HCT116 (cell line): ENCODE data around the gene ALDH6A1. TPM values are rescaled to one million over a fixed set of nuclear protein-coding genes. Genes with fewer than 3 reads are reported as not detected.

Experiments
- ATAC-seq: fragments of 200-7000 bp; cut with Tn5 transposase; 2 replicates; pipeline ENCODE4 v1.9.1; 2020; ENCODE audit warnings: mild to moderate bottlenecking, moderate library complexity
- BruUV-seq: library from RNA; stranded (reverse); fragments of 400-500 nt; replicated peaks from 2 replicates; lab custom pipeline; 2021; lab: Mats Ljungman, UMichigan
- CTCF ChIA-PET: fragments of 300-600 bp; sonication (Branson Sonifier 250); formaldehyde crosslinking; loops from one replicate; lab custom pipeline; 2021; ENCODE audit warnings: antibody characterized with exemption; lab: Charles Lee
- POLR2A ChIA-PET: fragments of 300-600, 350-600 bp; sonication (Branson Sonifier 250); formaldehyde crosslinking; loops from one replicate; lab custom pipeline; 2021; ENCODE audit warnings: antibody characterized with exemption; lab: Charles Lee
- RAD21 ChIA-PET, 2 experiments: fragments of 300-600 bp; sonication (Branson Sonifier 250); formaldehyde crosslinking; loops; one replicate each; lab custom pipeline; 2023; ENCODE audit warnings: low total read pairs in 2 of 2; ENCODE audit not compliant: uncharacterized antibody in 2 of 2, unreplicated experiment in 2 of 2, low non-redundant PET in 1 of 2; lab: Charles Lee
- DNase-seq: peaks from one replicate; pipeline ENCODE4 v3.0.0-alpha.2; 2010; ENCODE audit warnings: low read depth, low spot score
- H2AFZ ChIP-seq: fragments of 200-600 bp; shearing (Covaris generic), sonication (generic); 2 replicates; pipeline ENCODE4 v1.6.1; 2017; ENCODE audit warnings: low read depth, mixed run types, mixed read lengths, antibody characterized with exemption, low read length; ENCODE audit not compliant: poor library complexity, severe bottlenecking
- H3K27ac ChIP-seq: 2 replicates; pipeline ENCODE4 v1.5.1; 2012; ENCODE audit warnings: low read depth, low read length
- H3K27me3 ChIP-seq: fragments of 200-600 bp; sonication (generic); 2 replicates; pipeline ENCODE4 v1.6.1; 2016; ENCODE audit warnings: mixed run types, low read length, mixed read lengths; ENCODE audit not compliant: insufficient read depth
- H3K36me3 ChIP-seq, 2 experiments: fragments of 200-500 bp in 1 of 2; fragments of 200-600 bp in 1 of 2; sonication (Bioruptor generic) in 1 of 2; sonication (generic) in 1 of 2; 2 replicates each; pipeline versions ENCODE4 v1.5.1 to v1.6.1; 2014 to 2016; ENCODE audit warnings: low read length in 2 of 2, inconsistent platforms in 1 of 2, mixed read lengths in 1 of 2, mixed run types in 1 of 2; ENCODE audit not compliant: insufficient read depth in 2 of 2, control insufficient read depth in 1 of 2
- H3K4me1 ChIP-seq, 2 experiments: fragments of 200-600 bp in 1 of 2; sonication (generic) in 1 of 2; 2 replicates each; pipeline versions ENCODE4 v1.5.1 to v1.6.1; 2012 to 2017; ENCODE audit warnings: low read length in 2 of 2, inconsistent platforms in 1 of 2, mild to moderate bottlenecking in 1 of 2, mixed read lengths in 1 of 2, mixed run types in 1 of 2, moderate library complexity in 1 of 2; ENCODE audit not compliant: insufficient read depth in 2 of 2, control insufficient read depth in 1 of 2
- H3K4me2 ChIP-seq: fragments of 200-600 bp; sonication (generic); 2 replicates; pipeline ENCODE4 v1.6.1; 2017; ENCODE audit warnings: mixed run types, low read length, mixed read lengths
- H3K4me3 ChIP-seq, 2 experiments: fragments of 200-600 bp in 1 of 2; sonication (generic) in 1 of 2; replicated peaks in 1 of 2; 2 replicates each; pipeline ENCODE4 v1.5.1; 2011 to 2016; ENCODE audit warnings: low read length in 2 of 2, control low read depth in 1 of 2, low read depth in 1 of 2, mild to moderate bottlenecking in 1 of 2, mixed read lengths in 1 of 2, mixed run types in 1 of 2
- H3K79me2 ChIP-seq: fragments of 200-600 bp; sonication (generic); 2 replicates; pipeline ENCODE4 v1.6.1; 2017; ENCODE audit warnings: mild to moderate bottlenecking, mixed run types, low read length, moderate library complexity, mixed read lengths; ENCODE audit not compliant: insufficient read depth
- H3K9ac ChIP-seq: fragments of 200-600 bp; sonication (generic); 2 replicates; pipeline ENCODE4 v1.6.1; 2016; ENCODE audit warnings: low read length, mixed read lengths
- H3K9me2 ChIP-seq: fragments of 200-600 bp; sonication (generic), shearing (Covaris generic); 2 replicates; pipeline ENCODE4 v1.6.1; 2017; ENCODE audit warnings: mixed run types, mild to moderate bottlenecking, moderate library complexity; ENCODE audit not compliant: insufficient read depth
- H3K9me3 ChIP-seq, 2 experiments: fragments of 200-500 bp in 1 of 2; fragments of 200-600 bp in 1 of 2; sonication (Bioruptor generic) in 1 of 2; sonication (generic) in 1 of 2; 2 replicates each; pipeline ENCODE4 v1.6.1; 2014 to 2017; ENCODE audit warnings: low read length in 2 of 2, mixed read lengths in 2 of 2, inconsistent platforms in 1 of 2, low read depth in 1 of 2, mild to moderate bottlenecking in 1 of 2, mixed run types in 1 of 2, moderate library complexity in 1 of 2; ENCODE audit not compliant: control insufficient read depth in 1 of 2, insufficient read depth in 1 of 2
- H4K20me1 ChIP-seq: fragments of 200-600 bp; sonication (generic), shearing (Covaris generic); 2 replicates; pipeline ENCODE4 v1.6.1; 2017; ENCODE audit warnings: mixed run types, mild to moderate bottlenecking, moderate library complexity; ENCODE audit not compliant: insufficient read depth
- CBX3 ChIP-seq: IDR thresholded peaks from 2 replicates; pipeline ENCODE4 v1.6.1; 2012; ENCODE audit warnings: low read depth
- CEBPB ChIP-seq: IDR thresholded peaks from 2 replicates; pipeline ENCODE4 v1.6.1; 2012; ENCODE audit warnings: low read depth
- EGR1 ChIP-seq: IDR thresholded peaks from 2 replicates; pipeline ENCODE4 v1.6.1; 2012; ENCODE audit warnings: low read depth
- EZH2 ChIP-seq: fragments of 200-600 bp; sonication (generic); IDR thresholded peaks from 2 replicates; pipeline ENCODE4 v1.6.1; 2017; ENCODE audit warnings: antibody characterized with exemption, mixed run types
- EZH2phosphoT487 ChIP-seq: fragments of 200-600 bp; IDR thresholded peaks from 2 replicates; pipeline ENCODE4 v1.6.1; 2018; ENCODE audit warnings: antibody characterized with exemption, borderline replicate concordance
- FOSL1 ChIP-seq: IDR thresholded peaks from 2 replicates; pipeline ENCODE4 v1.6.1; 2012; ENCODE audit warnings: low read depth
- JUND ChIP-seq: IDR thresholded peaks from 2 replicates; pipeline ENCODE4 v1.6.1; 2012
- POLR2A ChIP-seq: IDR thresholded peaks from 2 replicates; pipeline ENCODE4 v1.7.0; 2011; ENCODE audit warnings: borderline replicate concordance; ENCODE audit not compliant: insufficient read depth, insufficient read length; ENCODE audit errors: extremely low read depth
- POLR2AphosphoS5 ChIP-seq: IDR thresholded peaks from 2 replicates; pipeline ENCODE4 v1.6.1; 2011; ENCODE audit warnings: mild to moderate bottlenecking, low read depth, low read length, moderate library complexity
- RAD21 ChIP-seq: IDR thresholded peaks from 2 replicates; pipeline ENCODE4 v1.6.1; 2012; ENCODE audit warnings: low read depth, mild to moderate bottlenecking
- SIN3A ChIP-seq: IDR thresholded peaks from 2 replicates; pipeline ENCODE4 v1.6.1; 2012; ENCODE audit warnings: low read depth
- YY1 ChIP-seq: IDR thresholded peaks from 2 replicates; pipeline ENCODE4 v1.6.1; 2011; ENCODE audit warnings: low read length, low read depth, moderate library complexity, mild to moderate bottlenecking; ENCODE audit not compliant: insufficient replicate concordance; ENCODE audit errors: extremely low read depth
- intact Hi-C: fragments of 100-400 bp; cut with micrococcal nuclease; formaldehyde crosslinking; loops from 2 replicates; pipeline ENCODE4 v1.10.0; 2022
- total RNA-seq: library from RNA; stranded (reverse); gene quantifications from one replicate; pipeline ENCODE4 v1.2.1, GENCODE V29; 2021; ENCODE audit not compliant: unreplicated experiment
- TF ChIP-seq, protein P1 (sequence below): IDR thresholded peaks from 2 replicates; pipeline ENCODE4 v1.6.1; 2012
- TF ChIP-seq, protein P2 (sequence below): IDR thresholded peaks from 2 replicates; pipeline ENCODE4 v1.6.1; 2011; ENCODE audit warnings: mild to moderate bottlenecking, low read length, moderate library complexity; ENCODE audit not compliant: insufficient replicate concordance; ENCODE audit errors: extremely low read depth
- TF ChIP-seq, protein P3 (sequence below), 3 experiments: fragments of 200-600 bp in 1 of 3; sonication (generic) in 1 of 3; IDR thresholded peaks in 2 of 3; conservative IDR thresholded peaks in 1 of 3; 2 replicates each; pipeline ENCODE4 v1.5.1; 2012 to 2017; ENCODE audit warnings: low read depth in 2 of 3, low read length in 2 of 3, antibody characterized with exemption in 1 of 3, borderline replicate concordance in 1 of 3, control low read depth in 1 of 3, mild to moderate bottlenecking in 1 of 3, mixed read lengths in 1 of 3, mixed run types in 1 of 3, moderate library complexity in 1 of 3; ENCODE audit not compliant: insufficient read depth in 1 of 3

ALDH6A1 gene
- total RNA-seq, 1 experiment from 2014 or later = 15.6 TPM

DNA sequence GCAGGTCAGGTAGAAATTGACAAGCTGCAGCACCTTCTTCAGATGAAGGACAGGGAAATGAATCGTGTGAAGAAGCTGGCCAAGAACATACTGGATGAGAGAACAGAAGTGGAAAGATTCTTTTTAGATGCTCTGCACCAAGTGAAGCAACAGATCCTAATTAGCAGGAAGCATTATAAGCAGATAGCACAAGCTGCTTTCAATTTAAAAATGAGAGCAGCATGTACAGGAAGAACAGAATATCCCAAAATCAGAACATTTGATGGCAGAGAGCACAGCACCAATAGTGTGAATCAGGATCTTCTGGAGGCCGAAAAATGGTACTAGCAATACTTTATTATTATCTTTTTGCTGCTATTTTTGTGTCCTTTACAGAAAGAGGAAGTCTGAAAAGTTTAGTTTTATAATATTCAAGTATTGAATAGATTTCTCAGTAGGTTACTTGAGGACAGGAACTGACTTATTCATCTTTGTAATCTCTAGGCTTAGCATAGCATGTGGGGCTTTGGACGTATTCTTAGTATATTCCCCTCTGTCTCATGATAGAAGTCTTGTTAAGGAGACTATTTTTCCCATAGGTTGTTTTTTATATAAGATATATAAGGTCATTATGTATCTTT is 34.3 kb downstream of the ALDH6A1 start:
- no peak for ATAC-seq
- CTCF ChIA-PET = no interaction called here
- Histone ChIP-seq H3K9ac (no peak overlapping the region), H3K36me3 (no peaks in the 10 kb centered on the region)
- TF ChIP-seq EGR1 = no peak
- TF ChIP-seq, protein P1, sequence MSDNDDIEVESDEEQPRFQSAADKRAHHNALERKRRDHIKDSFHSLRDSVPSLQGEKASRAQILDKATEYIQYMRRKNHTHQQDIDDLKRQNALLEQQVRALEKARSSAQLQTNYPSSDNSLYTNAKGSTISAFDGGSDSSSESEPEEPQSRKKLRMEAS = no peak
- no peak for TF ChIP-seq JUND
- TF ChIP-seq RAD21 = no peak
- TF ChIP-seq, protein P2, sequence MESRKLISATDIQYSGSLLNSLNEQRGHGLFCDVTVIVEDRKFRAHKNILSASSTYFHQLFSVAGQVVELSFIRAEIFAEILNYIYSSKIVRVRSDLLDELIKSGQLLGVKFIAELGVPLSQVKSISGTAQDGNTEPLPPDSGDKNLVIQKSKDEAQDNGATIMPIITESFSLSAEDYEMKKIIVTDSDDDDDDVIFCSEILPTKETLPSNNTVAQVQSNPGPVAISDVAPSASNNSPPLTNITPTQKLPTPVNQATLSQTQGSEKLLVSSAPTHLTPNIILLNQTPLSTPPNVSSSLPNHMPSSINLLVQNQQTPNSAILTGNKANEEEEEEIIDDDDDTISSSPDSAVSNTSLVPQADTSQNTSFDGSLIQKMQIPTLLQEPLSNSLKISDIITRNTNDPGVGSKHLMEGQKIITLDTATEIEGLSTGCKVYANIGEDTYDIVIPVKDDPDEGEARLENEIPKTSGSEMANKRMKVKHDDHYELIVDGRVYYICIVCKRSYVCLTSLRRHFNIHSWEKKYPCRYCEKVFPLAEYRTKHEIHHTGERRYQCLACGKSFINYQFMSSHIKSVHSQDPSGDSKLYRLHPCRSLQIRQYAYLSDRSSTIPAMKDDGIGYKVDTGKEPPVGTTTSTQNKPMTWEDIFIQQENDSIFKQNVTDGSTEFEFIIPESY = no peak
- TF ChIP-seq CEBPB = no peak
- TF ChIP-seq EZH2phosphoT487 = no peak
- TF ChIP-seq FOSL1 = no peak
- no peak for TF ChIP-seq YY1
- TF ChIP-seq, protein P3, sequence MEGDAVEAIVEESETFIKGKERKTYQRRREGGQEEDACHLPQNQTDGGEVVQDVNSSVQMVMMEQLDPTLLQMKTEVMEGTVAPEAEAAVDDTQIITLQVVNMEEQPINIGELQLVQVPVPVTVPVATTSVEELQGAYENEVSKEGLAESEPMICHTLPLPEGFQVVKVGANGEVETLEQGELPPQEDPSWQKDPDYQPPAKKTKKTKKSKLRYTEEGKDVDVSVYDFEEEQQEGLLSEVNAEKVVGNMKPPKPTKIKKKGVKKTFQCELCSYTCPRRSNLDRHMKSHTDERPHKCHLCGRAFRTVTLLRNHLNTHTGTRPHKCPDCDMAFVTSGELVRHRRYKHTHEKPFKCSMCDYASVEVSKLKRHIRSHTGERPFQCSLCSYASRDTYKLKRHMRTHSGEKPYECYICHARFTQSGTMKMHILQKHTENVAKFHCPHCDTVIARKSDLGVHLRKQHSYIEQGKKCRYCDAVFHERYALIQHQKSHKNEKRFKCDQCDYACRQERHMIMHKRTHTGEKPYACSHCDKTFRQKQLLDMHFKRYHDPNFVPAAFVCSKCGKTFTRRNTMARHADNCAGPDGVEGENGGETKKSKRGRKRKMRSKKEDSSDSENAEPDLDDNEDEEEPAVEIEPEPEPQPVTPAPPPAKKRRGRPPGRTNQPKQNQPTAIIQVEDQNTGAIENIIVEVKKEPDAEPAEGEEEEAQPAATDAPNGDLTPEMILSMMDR (IDR thresholded peaks at IDR 0.05 in 2 of 3, conservative IDR thresholded peaks at IDR 0.05 in 1 of 3; ENCODE audit: borderline replicate concordance in 1 of 3, insufficient read depth in 1 of 3, low read depth in 2 of 3, low read length in 2 of 3) = no peak
- TF ChIP-seq POLR2AphosphoS5 = no peak
- TF ChIP-seq POLR2A = no peak
- no peak for TF ChIP-seq EZH2
- no peak for TF ChIP-seq SIN3A
- TF ChIP-seq CBX3 = no peak
- TF ChIP-seq, all 23 proteins: peak for 0
- no peaks in the 10 kb centered on the region for H3K79me2 ChIP-seq
- no peak overlapping the region for H3K4me3 ChIP-seq
- RAD21 ChIA-PET = no interaction called here
- no peak for DNase-seq
- no peaks in the 10 kb centered on the region for H3K9me2 ChIP-seq
- POLR2A ChIA-PET = no interaction called here
- no peaks in the 10 kb centered on the region for H4K20me1 ChIP-seq
- intact Hi-C loops = no loop called here
- peaks cover 0 to 6% of the 10 kb centered on the region in 2 experiments; a peak in 2 of 4 replicates for H3K4me1 ChIP-seq
- H3K4me2 ChIP-seq = no peak overlapping the region
- H2AFZ ChIP-seq = no peak overlapping the region
- no peak overlapping the region for H3K27ac ChIP-seq
- no peaks in the 10 kb centered on the region for H3K27me3 ChIP-seq
- BruUV-seq = no TSS peak
- no peaks in the 10 kb centered on the region for H3K9me3 ChIP-seq
